Common myeloid progenitor, CD34-positive (primary cell): ENCODE measurements around the gene GDF2.

Experiments
- CTCF ChIA-PET: fragments of 350-600 bp; sonication (Branson Sonifier 250); formaldehyde crosslinking; loops from one replicate; lab custom pipeline; 2021; ENCODE audit warnings: antibody characterized with exemption; lab: Charles Lee
- POLR2A ChIA-PET: fragments of 350-600 bp; sonication (Branson Sonifier 250); formaldehyde crosslinking; loops from one replicate; lab custom pipeline; 2021; ENCODE audit warnings: antibody characterized with exemption; lab: Charles Lee
- DNase-seq, 3 donors: peaks; one replicate each; pipeline versions ENCODE4 v3.0.0 to v3.0.0-alpha.2; 2013
- H3K27ac ChIP-seq, 2 experiments: 1 replicate in 1 of 2; 2 replicates in 1 of 2; pipeline ENCODE4 v1.7.0; 2013; ENCODE audit warnings: inconsistent platforms in 2 of 2, low read length in 2 of 2, mild to moderate bottlenecking in 2 of 2, low read depth in 1 of 2, moderate library complexity in 1 of 2; ENCODE audit not compliant: severe bottlenecking in 2 of 2, insufficient read depth in 1 of 2, poor library complexity in 1 of 2
- H3K27me3 ChIP-seq, 5 experiments: replicated peaks in 2 of 5; 1 replicate in 3 of 5; 2 replicates in 2 of 5; pipeline versions ENCODE4 v1.6.1 to v1.7.0; 2013; ENCODE audit warnings: low read length in 4 of 5, mild to moderate bottlenecking in 2 of 5, moderate library complexity in 2 of 5, inconsistent platforms in 1 of 5; ENCODE audit not compliant: insufficient read depth in 5 of 5, control insufficient read depth in 4 of 5
- H3K36me3 ChIP-seq, 4 experiments: 1 replicate in 2 of 4; 2 replicates in 2 of 4; pipeline versions ENCODE4 v1.6.1 to v1.7.0; 2013; ENCODE audit warnings: low read length in 3 of 4, control low read depth in 1 of 4, mild to moderate bottlenecking in 1 of 4; ENCODE audit not compliant: control insufficient read depth in 4 of 4, insufficient read depth in 4 of 4
- H3K4me1 ChIP-seq, 4 experiments: 1 replicate in 3 of 4; 2 replicates in 1 of 4; pipeline versions ENCODE4 v1.6.1 to v1.7.1; 2013; ENCODE audit warnings: low read length in 3 of 4, mild to moderate bottlenecking in 3 of 4, control low read depth in 1 of 4, inconsistent platforms in 1 of 4, moderate library complexity in 1 of 4; ENCODE audit not compliant: control insufficient read depth in 4 of 4, insufficient read depth in 4 of 4; ENCODE audit errors: control extremely low read depth in 1 of 4
- H3K4me3 ChIP-seq, 7 experiments: 1 replicate in 4 of 7; 2 replicates in 3 of 7; pipeline versions ENCODE4 v1.5.1 to v1.7.0; 2013; ENCODE audit warnings: mild to moderate bottlenecking in 7 of 7, low read length in 6 of 7, moderate library complexity in 6 of 7, inconsistent platforms in 2 of 7, low read depth in 2 of 7, control low read depth in 1 of 7; ENCODE audit not compliant: insufficient read depth in 4 of 7, control insufficient read depth in 1 of 7; ENCODE audit errors: extremely low read depth in 1 of 7
- H3K9me3 ChIP-seq, 5 experiments: 1 replicate in 4 of 5; 2 replicates in 1 of 5; pipeline versions ENCODE4 v1.6.1 to v1.7.1; 2013; ENCODE audit warnings: low read length in 4 of 5, mild to moderate bottlenecking in 2 of 5, inconsistent platforms in 1 of 5, low read depth in 1 of 5, moderate library complexity in 1 of 5; ENCODE audit not compliant: control insufficient read depth in 4 of 5, insufficient read depth in 2 of 5; ENCODE audit errors: control extremely low read depth in 1 of 5
- whole genome bisulfite sequencing: methylation state at CpG from one replicate; pipeline ENCODE4 v1.1.5; 2013; ENCODE audit not compliant: insufficient coverage; 5-methylcytosine and 5-hydroxymethylcytosine counted together

GDF2 gene

GRCh38 chr10:47354900-47355299 lies 32.6 kb downstream of the GDF2 start:
- no peak for DNase-seq
- Histone ChIP-seq H3K36me3 (no peaks in the 10 kb centered on the region), H3K9me3 (no peaks in the 10 kb centered on the region), H3K4me1 (no peaks in the 10 kb centered on the region), H3K27ac (no peak overlapping the region), H3K4me3 (no peak overlapping the region), H3K27me3 (no peaks in the 10 kb centered on the region)
- WGBS, result 100% methylated on average over 1 of the region's 1 CpG
- POLR2A ChIA-PET, result no interaction called here
- CTCF ChIA-PET, result no interaction called here

GRCh38 chr10:47356708-47357107 lies 34.5 kb downstream of the GDF2 start:
- H3K4me1 ChIP-seq, result no peaks in the 10 kb centered on the region
- DNase-seq, result no peak
- H3K4me3 ChIP-seq, result no peak overlapping the region
- ChIA-PET POLR2A (no interaction called here), CTCF (interaction anchor here (1.3 to 2.7 kb wide), 3 partner anchors 12 to 18 kb away, joined by 3 to 9 read pairs (median 3); no protein-coding TSS in a partner anchor)
- no peaks in the 10 kb centered on the region for H3K9me3 ChIP-seq
- no peak overlapping the region for H3K27ac ChIP-seq
- H3K27me3 ChIP-seq, result no peaks in the 10 kb centered on the region
- 100% methylated on average over 5 of the region's 5 CpGs for WGBS
- no peaks in the 10 kb centered on the region for H3K36me3 ChIP-seq

GRCh38 chr10:47357131-47357582 lies 34.9 kb downstream of the GDF2 start:
- ChIA-PET CTCF (interaction anchor here (0.6 to 2.7 kb wide), 3 partner anchors 15 to 42 kb away, joined by 3 to 9 read pairs (median 4); no protein-coding TSS in a partner anchor), POLR2A (no interaction called here)
- WGBS, result 98% methylated on average over 8 of the region's 12 CpGs
- H3K9me3 ChIP-seq, result no peaks in the 10 kb centered on the region
- H3K27me3 ChIP-seq, result no peaks in the 10 kb centered on the region
- H3K4me3 ChIP-seq, result no peak overlapping the region
- H3K27ac ChIP-seq, result no peak overlapping the region
- H3K36me3 ChIP-seq, result no peaks in the 10 kb centered on the region
- no peak for DNase-seq
- H3K4me1 ChIP-seq, result no peaks in the 10 kb centered on the region

DNA sequence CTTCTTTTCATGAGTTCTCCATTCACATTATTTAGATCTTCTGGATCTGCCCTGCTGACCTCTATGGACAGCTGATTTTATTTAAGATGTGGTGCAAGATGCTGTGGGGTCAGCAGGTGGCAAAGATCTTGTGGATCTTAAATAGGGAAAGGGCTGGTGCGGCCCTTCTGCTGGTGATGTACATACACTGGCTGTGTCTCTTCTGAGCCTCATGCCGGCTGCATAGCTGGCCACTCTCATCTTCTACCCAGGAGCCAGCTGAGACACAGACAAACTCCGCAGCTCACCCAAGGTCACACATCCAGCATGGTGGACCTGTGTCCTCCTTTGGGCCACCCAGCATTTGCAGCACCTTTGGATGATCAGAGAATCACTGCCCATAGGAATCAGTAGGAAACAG lies 35.7 kb downstream of the GDF2 start:
- Histone ChIP-seq H3K4me3 (no peak overlapping the region), H3K9me3 (no peaks in the 10 kb centered on the region), H3K4me1 (no peaks in the 10 kb centered on the region), H3K27ac (no peak overlapping the region), H3K27me3 (no peaks in the 10 kb centered on the region), H3K36me3 (no peaks in the 10 kb centered on the region)
- ChIA-PET CTCF (interaction anchor here (1.4 to 2.7 kb wide), 2 partner anchors 14 to 17 kb away, joined by 3 to 9 read pairs; no protein-coding TSS in a partner anchor), POLR2A (no interaction called here)
- no peak for DNase-seq
- WGBS, result 100% methylated on average over 2 of the region's 3 CpGs

- Histone ChIP-seq H3K36me3 (no peaks in the 10 kb centered on the region), H3K27me3 (no peaks in the 10 kb centered on the region), H3K4me1 (no peaks in the 10 kb centered on the region), H3K4me3 (no peak overlapping the region), H3K9me3 (no peaks in the 10 kb centered on the region), H3K27ac (no peak overlapping the region)
- DNase-seq, result no peak
- 100% methylated on average over 2 of the region's 3 CpGs for WGBS
- POLR2A ChIA-PET, result no interaction called here
- CTCF ChIA-PET, result interaction anchor here (1.2 to 2.7 kb wide), 4 partner anchors 13 to 311 kb away, joined by 3 to 9 read pairs (median 5); no protein-coding TSS in a partner anchor
Measured at GRCh38 chr10:47358457-47358856, 36.2 kb downstream of the GDF2 start.

- DNase-seq, result no peak
- H3K27me3 ChIP-seq, result no peaks in the 10 kb centered on the region
- CTCF ChIA-PET, result interaction anchor here (1.1 to 2.7 kb wide), 5 partner anchors 10 to 333 kb away, joined by 3 to 9 read pairs (median 5); no protein-coding TSS in a partner anchor
- H3K4me3 ChIP-seq, result no peak overlapping the region
- no peaks in the 10 kb centered on the region for H3K4me1 ChIP-seq
- no peaks in the 10 kb centered on the region for H3K9me3 ChIP-seq
- no peak overlapping the region for H3K27ac ChIP-seq
- POLR2A ChIA-PET, result no interaction called here
- 100% methylated on average over 1 of the region's 2 CpGs for WGBS
- H3K36me3 ChIP-seq, result no peaks in the 10 kb centered on the region
Measured at GRCh38 chr10:47359101-47359500, 36.8 kb downstream of the GDF2 start.

GRCh38 chr10:47359626-47360418 lies 37.6 kb downstream of the GDF2 start:
- CTCF ChIA-PET, result interaction anchor here (0.6 to 2.7 kb wide), 10 partner anchors 9 to 334 kb away, joined by 3 to 9 read pairs (median 4); partner anchors contain the start of gene RBP3
- WGBS, result 82% methylated on average over 2 of the region's 4 CpGs

More at GRCh38 chr10:47359626-47360418, 37.6 kb downstream of the GDF2 start:
- no peak for DNase-seq
- no peaks in the 10 kb centered on the region for H3K4me1 ChIP-seq
- H3K27me3 ChIP-seq, result no peaks in the 10 kb centered on the region
- no peak overlapping the region for H3K27ac ChIP-seq
- no peaks in the 10 kb centered on the region for H3K36me3 ChIP-seq
- H3K4me3 ChIP-seq, result no peak overlapping the region
- H3K9me3 ChIP-seq, result no peaks in the 10 kb centered on the region
- POLR2A ChIA-PET, result no interaction called here
